ENCODE results near the gene CCSER1. TPM values are rescaled to one million over a fixed set of nuclear protein-coding genes. Genes with fewer than 3 reads are reported as not detected.
"Not testable (repeated sequence)": the region's sequence is repeated elsewhere in the genome, so short reads cannot be mapped to it uniquely, and the experiment has no call there.

The CCSER1 gene
- total RNA-seq, 1 experiment from 2014 or later: 0.05 TPM

DNA sequence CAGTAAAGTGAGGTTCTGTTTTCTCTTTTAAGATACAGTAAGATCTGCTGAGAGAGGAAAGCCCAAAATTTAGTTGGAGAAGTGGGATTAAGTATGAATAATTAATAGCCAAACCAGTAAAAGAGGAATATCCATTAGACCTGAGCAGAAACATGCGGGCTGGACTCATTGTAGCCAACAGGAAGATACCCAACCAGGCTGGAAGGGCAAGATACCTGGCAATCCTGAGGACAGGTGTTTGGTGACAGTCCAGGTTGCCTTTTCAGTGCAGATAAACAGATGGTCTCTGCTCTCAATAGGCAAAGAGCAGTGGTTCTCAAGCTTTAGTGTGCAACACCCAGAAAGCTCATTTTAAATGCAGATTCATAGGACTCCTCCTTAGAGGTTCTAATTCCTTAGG lies 1195.8 kb downstream of the CCSER1 start:
- ChIA-PET CTCF (no interaction called here), POLR2A (no interaction called here)
- no peak for TF ChIP-seq CTCF (IDR thresholded peaks at IDR 0.05)
- TF ChIP-seq, protein P1, sequence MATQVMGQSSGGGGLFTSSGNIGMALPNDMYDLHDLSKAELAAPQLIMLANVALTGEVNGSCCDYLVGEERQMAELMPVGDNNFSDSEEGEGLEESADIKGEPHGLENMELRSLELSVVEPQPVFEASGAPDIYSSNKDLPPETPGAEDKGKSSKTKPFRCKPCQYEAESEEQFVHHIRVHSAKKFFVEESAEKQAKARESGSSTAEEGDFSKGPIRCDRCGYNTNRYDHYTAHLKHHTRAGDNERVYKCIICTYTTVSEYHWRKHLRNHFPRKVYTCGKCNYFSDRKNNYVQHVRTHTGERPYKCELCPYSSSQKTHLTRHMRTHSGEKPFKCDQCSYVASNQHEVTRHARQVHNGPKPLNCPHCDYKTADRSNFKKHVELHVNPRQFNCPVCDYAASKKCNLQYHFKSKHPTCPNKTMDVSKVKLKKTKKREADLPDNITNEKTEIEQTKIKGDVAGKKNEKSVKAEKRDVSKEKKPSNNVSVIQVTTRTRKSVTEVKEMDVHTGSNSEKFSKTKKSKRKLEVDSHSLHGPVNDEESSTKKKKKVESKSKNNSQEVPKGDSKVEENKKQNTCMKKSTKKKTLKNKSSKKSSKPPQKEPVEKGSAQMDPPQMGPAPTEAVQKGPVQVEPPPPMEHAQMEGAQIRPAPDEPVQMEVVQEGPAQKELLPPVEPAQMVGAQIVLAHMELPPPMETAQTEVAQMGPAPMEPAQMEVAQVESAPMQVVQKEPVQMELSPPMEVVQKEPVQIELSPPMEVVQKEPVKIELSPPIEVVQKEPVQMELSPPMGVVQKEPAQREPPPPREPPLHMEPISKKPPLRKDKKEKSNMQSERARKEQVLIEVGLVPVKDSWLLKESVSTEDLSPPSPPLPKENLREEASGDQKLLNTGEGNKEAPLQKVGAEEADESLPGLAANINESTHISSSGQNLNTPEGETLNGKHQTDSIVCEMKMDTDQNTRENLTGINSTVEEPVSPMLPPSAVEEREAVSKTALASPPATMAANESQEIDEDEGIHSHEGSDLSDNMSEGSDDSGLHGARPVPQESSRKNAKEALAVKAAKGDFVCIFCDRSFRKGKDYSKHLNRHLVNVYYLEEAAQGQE (IDR thresholded peaks at IDR 0.05; ENCODE audit: insufficient read depth in 1 of 2, low read depth in 2 of 2, low read length in 1 of 2): no peak
- no peak for TF ChIP-seq TCF7L2 (IDR thresholded peaks at IDR 0.05; ENCODE audit: low read depth, low read length)
- no peak for TF ChIP-seq SIN3A (IDR thresholded peaks at IDR 0.05; ENCODE audit: borderline replicate concordance, insufficient read depth, low read depth, low read length)
- no peak for TF ChIP-seq POLR2AphosphoS5 (IDR thresholded peaks at IDR 0.05; ENCODE audit: low read depth, low read length)
- in situ Hi-C loops (cut with HindIII; ENCODE audit: low pct_unique_long_range_greater_than_20kb, low sequenced_read_pairs): no loop called here
- H3K27ac ChIP-seq (ENCODE audit: low read length): no peak overlapping the region
- BruUV-seq (replicated peaks): no TSS peak
- intact Hi-C loops (cut with micrococcal nuclease; ENCODE audit: unreplicated experiment): no loop called here
- no peaks in the 10 kb centered on the region for H3K4me1 ChIP-seq (ENCODE audit: control insufficient read depth, insufficient read depth, low read length)
- H3K9me3 ChIP-seq (ENCODE audit: control insufficient read depth, insufficient read depth, low read depth, low read length): no peaks in the 10 kb centered on the region
- ATAC-seq: no peak
- DNase-seq (ENCODE audit: low read depth, low spot score): no peak
- no peaks in the 10 kb centered on the region for H3K36me3 ChIP-seq (ENCODE audit: control insufficient read depth, insufficient read depth, low read length)
- no peak overlapping the region for H3K4me3 ChIP-seq (ENCODE audit: low read depth in 2 of 2, low read length in 2 of 2)
- H3K27me3 ChIP-seq (ENCODE audit: control insufficient read depth, insufficient read depth, low read length): no peaks in the 10 kb centered on the region

DNA sequence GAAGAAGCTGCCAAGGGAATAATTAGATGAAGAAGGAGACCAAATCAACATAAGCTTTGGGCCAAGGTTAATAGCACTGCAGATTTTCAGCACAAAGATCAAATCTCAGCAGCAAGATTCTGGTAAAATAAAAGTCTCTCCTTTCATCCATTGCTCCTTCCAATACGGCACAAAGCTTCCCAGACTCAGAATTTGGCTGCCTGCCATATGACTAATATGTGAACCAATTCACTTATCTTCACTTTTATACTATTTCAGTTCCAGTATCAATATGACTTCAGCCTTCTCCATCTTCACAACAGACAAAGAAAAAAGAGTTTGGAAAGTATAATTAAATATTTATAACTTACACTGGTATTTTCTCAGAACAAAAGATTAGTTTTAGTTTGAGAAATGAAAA lies 1198.3 kb downstream of the CCSER1 start:
- H3K4me1 ChIP-seq (ENCODE audit: control insufficient read depth, insufficient read depth, low read length): no peaks in the 10 kb centered on the region
- intact Hi-C loops (cut with micrococcal nuclease; ENCODE audit: unreplicated experiment): no loop called here
- TF ChIP-seq TCF7L2 (IDR thresholded peaks at IDR 0.05; ENCODE audit: low read depth, low read length) (no peak), POLR2AphosphoS5 (IDR thresholded peaks at IDR 0.05; ENCODE audit: low read depth, low read length) (no peak)
- TF ChIP-seq, protein P1 (IDR thresholded peaks at IDR 0.05; ENCODE audit: insufficient read depth in 1 of 2, low read depth in 2 of 2, low read length in 1 of 2): no peak
- in situ Hi-C loops (cut with HindIII; ENCODE audit: low pct_unique_long_range_greater_than_20kb, low sequenced_read_pairs): no loop called here
- H3K4me3 ChIP-seq (ENCODE audit: low read depth in 2 of 2, low read length in 2 of 2): no peak overlapping the region
- ChIA-PET CTCF (no interaction called here), POLR2A (no interaction called here)
- no peak for ATAC-seq
- BruUV-seq (replicated peaks): no TSS peak
- H3K27me3 ChIP-seq (ENCODE audit: control insufficient read depth, insufficient read depth, low read length): no peaks in the 10 kb centered on the region
- DNase-seq (ENCODE audit: low read depth, low spot score): no peak
- no peaks in the 10 kb centered on the region for H3K36me3 ChIP-seq (ENCODE audit: control insufficient read depth, insufficient read depth, low read length)
- no peak overlapping the region for H3K27ac ChIP-seq (ENCODE audit: low read length)
- no peaks in the 10 kb centered on the region for H3K9me3 ChIP-seq (ENCODE audit: control insufficient read depth, insufficient read depth, low read depth, low read length)

- ATAC-seq; intact Hi-C loops (cut with micrococcal nuclease; ENCODE audit: unreplicated experiment); CTCF ChIA-PET; H3K4me3 ChIP-seq (ENCODE audit: low read depth in 2 of 2, low read length in 2 of 2); H3K9me3 ChIP-seq (ENCODE audit: control insufficient read depth, insufficient read depth, low read depth, low read length); BruUV-seq (replicated peaks); H3K36me3 ChIP-seq (ENCODE audit: control insufficient read depth, insufficient read depth, low read length); H3K27me3 ChIP-seq (ENCODE audit: control insufficient read depth, insufficient read depth, low read length); POLR2A ChIA-PET; H3K27ac ChIP-seq (ENCODE audit: low read length); H3K4me1 ChIP-seq (ENCODE audit: control insufficient read depth, insufficient read depth, low read length); in situ Hi-C loops (cut with HindIII; ENCODE audit: low pct_unique_long_range_greater_than_20kb, low sequenced_read_pairs); DNase-seq (ENCODE audit: low read depth, low spot score): not testable (repeated sequence)
Observed at GRCh38 chr4:91326167-91326566, 1199.0 kb downstream of the CCSER1 start.
